Ramos (cell line): ENCODE measurements around the gene AKAP11.

Experiments used
- in situ Hi-C: fragments of 300-500 bp; cut with MboI; formaldehyde crosslinking; loops from one replicate; pipeline ENCODE4 v1.14.3; 2022; ENCODE audit warnings: low sequenced_read_pairs; ENCODE audit not compliant: unreplicated experiment

The AKAP11 gene

DNA sequence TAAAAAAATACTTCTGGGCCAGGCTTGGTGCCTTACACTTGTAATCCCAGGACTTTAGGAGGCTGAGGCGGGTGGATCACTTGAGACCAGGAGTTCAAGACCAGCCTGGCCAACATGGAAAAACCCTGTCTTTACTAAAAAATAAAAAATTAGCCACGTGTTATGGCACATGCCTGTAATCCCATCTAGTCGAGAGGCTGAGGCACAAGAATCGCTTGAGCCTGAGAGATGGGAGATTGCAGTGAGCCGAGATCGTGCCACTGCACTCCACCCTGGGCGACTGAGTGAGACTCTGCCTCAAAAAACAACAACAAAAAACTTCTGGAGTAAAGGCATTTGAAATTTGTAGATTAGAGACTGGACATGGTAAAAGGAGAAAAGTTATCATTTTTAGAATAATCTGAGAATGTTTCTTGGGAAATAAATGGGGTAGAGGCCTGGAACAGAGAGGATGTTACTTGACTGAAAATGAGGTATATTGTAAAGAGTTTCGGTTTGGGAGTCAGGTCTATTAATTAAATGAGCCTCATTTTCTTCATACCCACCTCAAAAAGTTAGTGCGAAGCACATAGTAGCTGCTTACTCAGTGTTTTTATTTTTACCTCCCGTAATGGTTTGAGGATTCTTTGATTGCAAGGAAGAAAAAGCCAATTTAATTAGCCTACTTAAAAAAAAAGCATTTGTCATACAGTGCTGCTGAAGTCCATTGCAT is 2.6 kb downstream of the AKAP11 start:
- in situ Hi-C loops, result no loop called here

DNA sequence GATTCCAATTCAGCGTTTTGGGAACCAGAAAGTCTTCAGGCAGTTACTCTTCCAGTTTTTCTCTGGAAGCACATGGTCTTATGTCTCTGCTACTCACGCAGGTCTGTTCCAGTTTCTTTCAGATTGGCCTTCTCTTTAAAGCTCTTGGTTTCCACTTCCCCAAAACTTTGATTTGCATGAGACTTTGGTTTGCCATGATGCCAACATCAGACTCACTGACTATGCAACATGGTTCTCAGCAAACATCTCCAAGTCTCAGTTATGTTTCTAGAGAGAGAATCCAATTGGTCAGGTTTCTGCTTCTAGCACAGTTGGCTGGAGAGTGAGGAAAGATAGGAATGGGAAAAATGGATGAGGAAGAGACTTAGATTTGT is 3.1 kb downstream of the AKAP11 start:
- in situ Hi-C loops, result no loop called here

DNA sequence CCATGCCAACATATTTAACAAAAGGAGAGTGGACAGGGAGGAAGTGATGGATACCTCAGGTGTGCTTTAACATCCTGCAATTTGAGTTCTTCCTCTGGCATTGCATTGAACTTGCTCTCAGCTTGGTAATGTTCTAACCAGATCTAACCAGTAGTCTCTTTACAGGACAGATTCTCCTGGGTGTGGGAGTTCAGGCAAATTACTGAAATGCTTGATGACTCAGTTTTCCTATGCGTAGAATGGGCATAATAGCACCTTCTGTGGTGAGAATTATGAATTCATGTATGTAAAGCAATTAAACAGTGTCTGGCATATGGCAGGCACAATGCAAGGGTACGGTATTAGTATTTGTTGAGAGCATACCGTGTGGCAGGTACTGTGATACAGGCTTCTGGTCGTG is 3.6 kb downstream of the AKAP11 start:
- in situ Hi-C loops, result no loop called here

DNA sequence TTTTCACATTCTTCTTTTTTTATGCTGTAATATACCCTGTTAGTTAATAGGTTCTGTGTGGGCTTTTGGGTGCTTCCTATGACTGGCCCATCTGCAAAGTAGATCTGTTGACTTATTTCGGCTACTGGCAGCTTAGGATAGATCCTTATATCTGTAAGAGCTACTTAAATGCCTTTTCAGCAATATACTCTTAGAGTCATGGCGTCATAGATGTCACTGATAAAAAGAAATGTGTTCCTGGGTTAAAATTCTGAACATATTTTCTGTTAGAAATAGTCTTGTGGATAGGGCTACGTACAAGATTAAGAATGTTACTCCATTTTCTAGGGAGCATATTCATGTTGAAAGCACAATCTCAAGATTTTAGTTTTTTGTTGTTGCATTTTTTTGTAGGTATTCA is 4.7 kb downstream of the AKAP11 start:
- in situ Hi-C loops, result no loop called here

DNA sequence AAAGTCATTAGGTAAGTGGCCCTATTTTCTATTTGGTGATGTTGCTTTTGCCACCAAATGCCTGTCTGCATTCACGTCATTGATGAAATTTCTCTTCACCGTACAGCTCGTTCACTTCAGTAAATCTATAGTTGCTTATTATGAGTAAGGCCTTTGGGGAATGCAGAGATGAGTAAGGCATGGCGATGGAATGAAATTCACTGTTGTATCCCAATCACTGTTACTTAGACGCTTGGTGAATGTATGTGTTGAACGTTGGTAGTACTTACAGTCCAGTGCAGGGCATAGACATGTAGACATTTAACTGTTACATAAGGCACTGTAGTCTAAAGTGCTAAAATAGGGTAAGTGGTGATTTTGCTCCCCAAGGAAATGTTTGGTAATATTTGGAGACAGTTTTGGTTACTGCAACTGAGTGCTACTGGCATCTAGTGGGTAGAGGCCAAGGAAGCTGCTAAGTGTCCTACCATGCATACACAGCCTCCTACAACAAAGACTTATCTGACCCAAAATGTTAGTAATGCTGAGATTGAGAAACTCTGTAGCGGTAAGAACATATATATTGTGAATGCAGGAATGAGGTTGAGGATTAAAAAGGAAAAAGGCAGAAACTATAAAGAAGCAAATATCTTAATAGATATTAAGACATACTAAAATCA is 5.8 kb downstream of the AKAP11 start:
- in situ Hi-C loops, result no loop called here

DNA sequence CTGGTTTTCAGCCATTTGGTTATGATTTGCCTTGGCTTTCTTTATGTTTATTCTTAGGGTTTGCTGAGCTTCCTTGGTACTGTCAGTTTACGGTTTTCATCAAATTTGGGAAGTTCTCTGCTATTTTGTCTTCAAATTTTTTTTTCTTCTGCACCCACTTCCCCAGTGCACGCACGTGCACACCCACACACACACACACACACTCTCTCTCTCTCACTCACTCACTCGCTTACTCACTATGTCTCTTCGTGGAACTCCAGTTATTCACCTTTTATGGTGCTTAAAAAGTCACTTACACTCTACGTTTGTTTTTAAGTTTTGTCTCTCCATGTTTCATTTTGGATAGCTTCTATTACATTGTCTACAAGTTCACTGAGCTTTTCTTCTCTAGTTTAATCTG is 7.1 kb downstream of the AKAP11 start:
- in situ Hi-C loops, result no loop called here

DNA sequence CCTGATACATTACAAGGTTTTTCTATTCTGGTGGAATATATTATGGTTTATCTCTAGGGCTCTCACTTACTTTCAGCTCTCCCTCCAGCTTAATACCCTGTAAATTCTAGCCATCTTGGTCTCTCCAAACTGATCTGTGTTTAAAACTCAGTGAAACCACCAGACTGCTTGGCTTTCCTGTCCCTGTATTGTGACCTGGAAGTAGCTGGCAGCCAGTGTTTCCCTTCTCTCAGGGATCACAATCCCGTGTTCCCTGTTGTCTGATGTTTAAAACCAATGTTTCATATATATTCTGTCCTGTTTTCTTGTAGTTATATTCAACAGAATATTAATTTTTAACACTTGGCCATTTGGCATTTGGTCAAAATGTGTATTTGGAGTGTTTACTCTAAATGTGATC is 8.0 kb downstream of the AKAP11 start:
- in situ Hi-C loops, result no loop called here

DNA sequence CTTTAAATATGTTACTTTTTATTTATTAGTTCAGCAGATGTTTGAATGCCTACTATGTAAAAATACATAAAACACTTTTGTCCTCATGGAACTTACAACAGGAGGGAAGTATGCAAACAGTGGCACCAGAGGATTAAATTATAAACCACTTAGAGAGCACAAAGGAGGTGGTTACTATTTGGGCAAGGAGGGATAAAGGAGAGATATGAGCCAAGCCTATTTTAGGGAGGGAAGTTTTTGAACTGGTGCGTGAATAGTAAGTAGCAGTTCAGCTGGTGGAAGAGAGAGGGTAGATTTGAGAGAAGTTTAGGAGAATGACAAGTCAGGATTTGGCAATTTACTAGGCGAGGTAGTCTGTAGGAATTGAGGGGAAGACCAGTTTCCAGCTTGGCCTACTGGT is 8.6 kb downstream of the AKAP11 start:
- in situ Hi-C loops, result no loop called here

DNA sequence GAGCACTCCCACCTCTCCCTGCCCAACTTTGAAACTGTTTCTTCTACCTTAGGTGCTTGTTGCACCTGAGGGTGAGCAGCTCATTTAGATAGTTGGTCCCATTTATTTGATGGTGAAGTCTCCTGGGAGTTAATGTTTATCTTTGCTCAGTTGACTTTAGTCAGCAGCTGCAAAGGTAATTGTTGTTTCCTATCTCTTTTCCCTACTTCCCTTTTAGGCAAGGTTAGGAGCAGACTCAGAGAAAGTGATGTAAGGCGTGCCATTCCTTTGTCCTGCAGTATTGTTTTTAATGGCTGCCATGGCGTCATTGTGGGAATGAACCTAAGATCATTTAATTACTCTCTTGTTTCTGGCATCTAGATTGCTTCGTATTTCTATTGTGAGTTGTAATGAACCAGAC is 11.6 kb downstream of the AKAP11 start:
- in situ Hi-C loops, result no loop called here

DNA sequence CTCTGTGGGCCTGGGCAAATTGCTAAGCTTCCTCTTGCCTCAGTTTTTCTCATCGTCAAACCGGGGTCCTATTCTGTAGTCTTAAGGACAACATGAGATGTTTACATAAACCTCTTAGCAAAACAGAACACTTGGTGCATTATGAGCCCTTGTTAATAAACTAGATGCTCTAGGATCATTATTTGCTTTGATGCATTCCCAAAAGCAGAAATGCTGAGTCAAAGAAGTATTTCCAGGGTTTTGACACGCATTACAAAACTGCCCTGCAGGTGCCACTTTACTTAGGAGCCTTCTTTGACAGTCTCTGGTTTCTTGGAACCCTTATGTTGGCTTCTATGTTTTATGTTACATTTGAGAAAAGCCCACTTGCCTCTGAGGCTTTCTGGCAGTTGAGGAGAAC is 12.1 kb downstream of the AKAP11 start:
- in situ Hi-C loops, result no loop called here

DNA sequence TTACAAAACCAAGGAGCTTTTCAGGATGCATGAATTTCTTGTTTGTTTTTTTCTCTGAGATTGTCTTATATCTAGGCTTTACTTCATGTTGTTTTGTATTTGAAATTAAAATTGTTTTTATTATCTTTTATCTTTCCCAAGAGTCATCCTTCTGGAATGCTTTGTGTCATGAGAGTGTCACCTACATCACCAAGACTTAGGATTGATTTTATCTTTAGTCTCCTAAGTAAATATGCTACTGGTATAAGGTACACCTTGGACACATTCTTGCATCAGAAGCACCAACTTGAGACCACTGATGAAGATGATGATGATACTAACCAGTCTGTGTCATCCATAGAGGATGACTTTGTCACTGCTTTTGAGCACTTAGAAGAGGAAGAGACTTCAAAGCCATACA is 26.4 kb downstream of the AKAP11 start:
- in situ Hi-C loops, result no loop called here

DNA sequence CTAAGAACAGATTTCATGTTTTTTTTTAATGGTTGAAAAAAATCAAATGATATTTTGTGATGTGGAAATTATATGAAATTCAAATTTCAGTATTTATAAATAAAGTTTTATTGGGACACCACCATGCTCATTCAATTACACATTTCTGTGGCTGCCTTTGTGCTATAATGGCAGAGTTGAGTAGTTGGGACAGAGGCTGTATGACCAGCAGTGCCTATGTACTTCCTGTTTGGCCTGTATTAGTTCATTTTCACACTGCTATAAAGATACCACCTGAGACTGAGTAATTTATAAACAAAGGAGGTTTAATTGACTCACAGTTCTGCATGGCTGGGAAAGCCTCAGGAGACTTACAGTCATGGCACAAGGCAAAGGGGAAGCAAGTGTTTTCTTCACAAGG is 33.6 kb downstream of the AKAP11 start:
- in situ Hi-C loops, result no loop called here

DNA sequence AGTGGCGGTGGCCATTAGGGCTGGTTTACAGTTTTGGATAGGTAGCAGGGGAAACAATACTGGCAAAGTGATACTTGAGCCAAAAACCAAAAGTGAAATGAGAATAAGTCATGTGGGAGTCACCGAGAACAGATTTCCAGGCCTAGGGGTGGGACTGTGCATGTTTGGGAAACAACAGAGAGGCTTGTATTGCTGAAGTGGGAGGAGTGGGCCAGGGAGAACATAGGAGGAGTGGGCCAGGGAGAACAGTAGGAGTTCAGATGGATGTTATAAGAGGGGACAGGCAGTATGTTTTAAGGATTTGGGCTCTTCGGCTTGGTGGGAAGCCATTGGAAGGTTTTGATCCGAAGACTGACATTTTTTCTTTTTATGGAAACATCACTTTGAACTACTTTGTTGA is 35.5 kb downstream of the AKAP11 start:
- in situ Hi-C loops, result no loop called here

DNA sequence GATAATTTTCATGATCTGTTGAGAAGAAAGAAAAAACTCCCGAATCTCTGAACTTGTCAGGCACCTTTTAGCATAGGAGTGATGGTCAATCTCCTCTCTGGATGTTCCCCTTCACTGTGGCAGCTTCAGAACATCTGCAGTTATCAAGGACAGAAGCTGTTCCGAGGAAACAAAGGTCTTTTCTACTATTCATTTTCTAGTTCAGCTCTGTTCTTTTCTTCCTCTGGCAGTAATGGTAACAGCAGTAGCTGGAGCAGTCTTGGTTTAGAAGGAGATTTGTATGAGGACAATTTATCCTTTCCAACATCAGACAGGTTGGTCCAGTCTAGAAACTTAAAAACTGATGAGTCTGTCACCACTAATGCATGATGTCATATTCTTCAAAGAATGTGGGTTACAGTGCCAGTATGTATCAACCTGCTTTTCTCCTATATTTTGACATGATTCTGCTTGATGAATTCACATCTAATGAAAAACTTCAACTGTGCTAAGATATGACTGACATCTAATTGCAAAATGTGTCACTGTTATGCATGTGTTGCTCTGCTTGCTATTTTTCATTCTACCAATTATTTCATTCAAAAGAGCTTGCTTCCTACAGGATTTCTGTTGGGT is 41.0 kb downstream of the AKAP11 start:
- in situ Hi-C loops, result no loop called here

DNA sequence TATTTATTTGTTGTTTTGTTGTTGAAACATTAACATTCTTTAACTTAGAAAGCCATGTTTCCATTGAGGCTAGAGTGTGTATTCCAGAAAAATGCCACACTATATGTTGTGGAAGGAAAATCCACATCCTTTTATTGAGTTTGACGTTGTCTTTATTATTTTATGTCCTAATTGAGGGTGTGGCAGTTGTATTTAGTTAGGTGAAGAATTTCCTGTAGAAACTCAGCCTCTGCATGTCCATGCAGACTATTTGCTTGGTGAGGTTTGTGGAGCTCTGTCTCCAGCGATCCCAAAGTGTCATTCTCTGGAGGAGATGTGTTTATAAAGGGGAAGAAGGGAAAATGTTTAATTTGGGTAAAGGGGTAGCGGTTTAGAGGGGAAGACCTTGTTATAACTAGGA is 46.6 kb downstream of the AKAP11 start:
- in situ Hi-C loops, result no loop called here

DNA sequence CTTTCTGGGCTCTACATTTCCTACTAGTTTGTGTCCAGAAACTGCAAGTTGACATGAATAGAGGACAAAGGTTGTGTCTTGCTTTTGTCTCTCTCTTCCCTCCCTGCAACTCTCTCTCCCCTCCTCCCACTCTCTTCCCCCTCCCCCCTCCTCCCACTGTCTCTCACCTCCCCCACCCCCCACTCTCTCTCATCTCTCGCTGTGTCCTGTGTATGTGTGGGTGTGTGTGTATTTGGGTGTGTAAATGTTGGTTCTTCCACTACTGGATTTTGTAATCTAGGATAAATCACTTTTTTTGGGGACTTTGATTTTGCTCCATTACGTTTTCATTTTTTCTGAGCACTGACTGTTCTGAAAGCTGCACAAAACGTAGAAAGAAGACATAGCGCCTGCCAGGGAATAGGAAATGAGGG is 48.4 kb downstream of the AKAP11 start:
- in situ Hi-C loops, result no loop called here

DNA sequence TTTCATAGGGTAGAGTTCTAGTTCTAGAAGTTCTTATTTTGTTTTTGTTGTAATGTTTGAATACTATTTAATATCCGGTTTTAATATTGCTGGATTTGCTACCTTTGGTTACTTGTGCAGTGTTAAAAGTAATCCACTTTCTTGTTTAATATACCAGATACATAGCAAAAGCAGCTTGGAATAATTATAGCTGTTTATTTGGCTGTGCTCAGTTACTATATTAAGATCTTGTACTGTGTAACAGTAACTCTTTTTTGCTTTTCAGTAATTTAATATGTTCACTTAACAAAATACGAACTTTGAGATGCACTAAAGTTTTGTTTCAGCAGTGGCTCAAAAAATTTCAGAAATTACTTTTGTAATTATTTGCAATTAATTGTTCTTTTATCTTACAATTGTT is 50.9 kb downstream of the AKAP11 start:
- in situ Hi-C loops, result no loop called here

DNA sequence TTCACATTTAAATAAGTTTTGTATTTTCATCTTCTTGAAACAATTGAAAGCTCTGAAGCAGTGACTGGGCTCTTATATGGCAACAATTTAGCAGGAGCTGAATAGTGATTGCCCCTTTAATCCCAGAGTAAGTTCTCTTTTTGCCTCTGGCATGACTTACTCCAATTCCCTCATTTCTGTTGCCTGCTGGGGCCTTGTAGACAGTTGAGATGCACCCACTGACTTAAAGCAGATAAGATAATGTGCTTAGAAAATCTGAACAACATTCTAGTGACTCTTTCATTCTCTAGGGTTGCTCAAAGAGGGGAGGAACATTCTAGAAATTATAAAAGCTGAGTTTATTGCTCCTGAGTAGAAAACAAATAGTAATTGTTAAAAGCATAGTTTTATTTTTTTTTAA is 52.8 kb downstream of the AKAP11 start:
- in situ Hi-C loops, result no loop called here

DNA sequence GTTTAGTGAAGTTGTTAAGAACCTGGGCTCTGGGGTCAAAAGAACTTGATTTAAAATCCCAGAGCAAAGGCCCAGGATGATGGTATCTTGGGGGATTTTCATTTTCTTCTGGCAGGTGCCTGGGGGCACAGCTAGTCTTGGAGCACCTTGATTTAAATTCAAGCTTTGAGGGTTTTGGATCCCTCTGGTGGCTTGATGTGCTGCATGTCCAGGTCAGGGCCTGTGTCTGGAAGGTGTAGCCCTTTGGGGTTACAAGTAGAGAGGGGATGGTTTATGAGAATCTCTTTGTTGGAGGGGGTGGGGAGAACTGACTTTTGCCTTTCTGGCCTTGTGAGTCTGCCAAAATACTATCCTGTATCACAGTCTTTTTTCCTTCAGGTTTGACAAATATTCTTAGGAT is 55.8 kb downstream of the AKAP11 start:
- in situ Hi-C loops, result no loop called here

DNA sequence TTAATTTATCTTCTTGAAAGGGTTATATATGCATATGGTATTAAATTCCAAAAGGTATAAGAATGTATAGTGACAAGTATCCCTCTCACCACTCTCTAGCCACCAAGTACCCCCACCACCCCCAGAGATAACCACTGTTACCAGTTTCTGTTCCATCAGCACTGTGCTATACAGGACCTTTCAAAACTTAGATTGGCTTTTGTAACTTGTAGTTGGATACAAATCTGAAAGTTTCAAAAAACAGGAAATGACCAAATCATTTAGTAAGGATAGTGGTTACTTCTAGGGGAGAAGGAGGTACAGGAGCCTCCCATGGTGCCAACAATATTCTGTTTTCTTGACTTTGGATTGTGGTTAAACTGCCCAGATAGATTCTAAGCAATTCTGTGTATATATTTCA is 56.7 kb downstream of the AKAP11 start:
- in situ Hi-C loops, result no loop called here

DNA sequence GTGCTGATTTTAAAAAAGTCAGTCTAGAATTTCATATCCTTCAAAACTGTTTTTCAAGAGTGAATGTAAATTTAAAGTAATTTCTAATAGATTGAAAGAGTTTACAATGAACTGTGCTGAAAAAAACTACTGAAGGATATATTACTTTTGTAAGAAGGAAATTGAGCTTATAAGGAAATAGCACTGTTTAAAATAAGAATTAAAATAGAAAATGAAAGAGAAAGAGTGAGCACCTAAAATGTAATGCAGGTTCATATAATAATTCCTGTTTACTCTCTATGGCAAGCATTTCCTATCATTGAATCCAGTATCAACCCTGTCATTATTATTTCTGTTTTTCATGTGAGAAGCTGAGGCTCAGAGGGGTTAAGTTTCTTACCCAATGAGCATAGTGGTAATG is 57.3 kb downstream of the AKAP11 start:
- in situ Hi-C loops, result no loop called here

DNA sequence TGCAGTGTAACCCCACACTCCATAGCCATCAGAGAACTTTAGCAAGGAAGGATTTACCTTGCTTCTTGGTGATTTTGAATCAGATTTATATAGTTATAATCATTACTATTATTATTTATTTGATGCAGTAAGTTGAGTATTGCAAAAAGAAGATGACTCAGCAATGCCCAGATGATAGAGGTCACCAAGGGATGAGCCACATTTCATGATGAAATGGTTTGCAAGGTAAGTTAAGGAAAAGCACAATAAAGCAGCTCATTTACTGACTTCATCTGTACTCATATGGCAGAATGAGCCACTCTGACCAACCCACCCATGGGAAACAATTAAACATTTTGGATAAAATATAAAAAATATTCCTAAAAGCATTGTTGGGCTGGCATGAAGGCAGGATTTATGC is 59.1 kb downstream of the AKAP11 start:
- in situ Hi-C loops, result no loop called here
